H9 (cell line): ENCODE data around the gene FAM210A. TPM values are rescaled to one million over a fixed set of nuclear protein-coding genes. Genes with fewer than 3 reads are reported as not detected.

Source experiments
- DNase-seq: peaks from one replicate; pipeline ENCODE4 v3.0.0-alpha.2; 2017
- H2AFZ ChIP-seq: one replicate; pipeline ENCODE4 v1.6.1; 2013; ENCODE audit warnings: mild to moderate bottlenecking, low read length, control low read depth, moderate library complexity
- H2AK5ac ChIP-seq: 2 replicates; pipeline ENCODE4 v1.6.1; 2013; ENCODE audit warnings: low read length, control low read depth, mixed read lengths; ENCODE audit not compliant: insufficient read length
- H2BK120ac ChIP-seq: one replicate; pipeline ENCODE4 v1.6.1; 2013; ENCODE audit warnings: low read depth, mild to moderate bottlenecking, low read length, control low read depth, inconsistent platforms; ENCODE audit not compliant: poor library complexity, severe bottlenecking
- H2BK12ac ChIP-seq: 2 replicates; pipeline ENCODE4 v1.6.1; 2013; ENCODE audit warnings: low read length, control low read depth, mixed read lengths, low read depth; ENCODE audit not compliant: insufficient read length
- H2BK15ac ChIP-seq: 2 replicates; pipeline ENCODE4 v1.6.1; 2013; ENCODE audit warnings: low read depth, low read length, control low read depth
- H2BK20ac ChIP-seq: one replicate; pipeline ENCODE4 v1.6.1; 2013; ENCODE audit warnings: low read depth, mild to moderate bottlenecking, low read length, control low read depth, inconsistent platforms; ENCODE audit not compliant: poor library complexity, severe bottlenecking
- H2BK5ac ChIP-seq: 2 replicates; pipeline ENCODE4 v1.6.1; 2013; ENCODE audit warnings: low read length, control low read depth, mixed read lengths; ENCODE audit not compliant: insufficient read length
- H3K14ac ChIP-seq: 2 replicates; pipeline ENCODE4 v1.6.1; 2013; ENCODE audit warnings: low read length, control low read depth; ENCODE audit not compliant: insufficient read depth
- H3K18ac ChIP-seq: 2 replicates; pipeline ENCODE4 v1.6.1; 2013; ENCODE audit warnings: low read depth, mild to moderate bottlenecking, mixed read lengths, low read length, control low read depth; ENCODE audit not compliant: insufficient read length
- H3K23ac ChIP-seq: 2 replicates; pipeline ENCODE4 v1.6.1; 2013; ENCODE audit warnings: low read length, control low read depth, mixed read lengths, low read depth; ENCODE audit not compliant: insufficient read length
- H3K23me2 ChIP-seq: 2 replicates; pipeline ENCODE4 v1.6.1; 2013; ENCODE audit warnings: low read depth, mild to moderate bottlenecking, mixed read lengths, low read length, control low read depth; ENCODE audit not compliant: insufficient read length, poor library complexity, severe bottlenecking
- H3K27ac ChIP-seq: 2 replicates; pipeline ENCODE4 v1.5.1; 2013; ENCODE audit warnings: low read length, control low read depth, mixed read lengths, low read depth; ENCODE audit not compliant: insufficient read length
- H3K27me3 ChIP-seq: 2 replicates; pipeline ENCODE4 v1.6.1; 2013; ENCODE audit warnings: low read length, control low read depth, inconsistent platforms; ENCODE audit not compliant: insufficient read depth
- H3K4ac ChIP-seq: 2 replicates; pipeline ENCODE4 v1.6.1; 2013; ENCODE audit warnings: low read depth, mild to moderate bottlenecking, control low read depth, inconsistent platforms, low read length, moderate library complexity
- H3K4me1 ChIP-seq: 2 replicates; pipeline ENCODE4 v1.6.1; 2013; ENCODE audit warnings: low read length, control low read depth, inconsistent platforms; ENCODE audit not compliant: insufficient read depth
- H3K4me2 ChIP-seq: 2 replicates; pipeline ENCODE4 v1.6.1; 2013; ENCODE audit warnings: low read length, control low read depth, mixed read lengths; ENCODE audit not compliant: insufficient read length, insufficient read depth
- H3K56ac ChIP-seq: 2 replicates; pipeline ENCODE4 v1.6.1; 2013; ENCODE audit warnings: low read depth, mild to moderate bottlenecking, mixed read lengths, low read length, control low read depth; ENCODE audit not compliant: insufficient read length
- H3K79me1 ChIP-seq: 2 replicates; pipeline ENCODE4 v1.6.1; 2013; ENCODE audit warnings: low read depth, mild to moderate bottlenecking, moderate library complexity, low read length, control low read depth, inconsistent platforms; ENCODE audit not compliant: insufficient read depth, poor library complexity, severe bottlenecking
- H3K79me2 ChIP-seq: 2 replicates; pipeline ENCODE4 v1.6.1; 2013; ENCODE audit warnings: low read length, control low read depth, inconsistent platforms; ENCODE audit not compliant: insufficient read depth
- H3K9ac ChIP-seq: 2 replicates; pipeline ENCODE4 v1.6.1; 2013; ENCODE audit warnings: low read length, control low read depth, mixed read lengths; ENCODE audit not compliant: insufficient read length; ENCODE audit errors: extremely low read depth
- H3K9me3 ChIP-seq: one replicate; pipeline ENCODE4 v1.6.1; 2013; ENCODE audit warnings: low read depth, low read length, inconsistent platforms; ENCODE audit not compliant: control insufficient read depth
- H3T11ph ChIP-seq: one replicate; pipeline ENCODE4 v1.6.1; 2013; ENCODE audit warnings: mild to moderate bottlenecking, low read length, control low read depth, inconsistent platforms
- H4K20me1 ChIP-seq: one replicate; pipeline ENCODE4 v1.6.1; 2013; ENCODE audit not compliant: control insufficient read depth, insufficient read length, insufficient read depth
- H4K5ac ChIP-seq: 2 replicates; pipeline ENCODE4 v1.6.1; 2013; ENCODE audit warnings: low read depth, mild to moderate bottlenecking, mixed read lengths, low read length, control low read depth; ENCODE audit not compliant: insufficient read length
- H4K8ac ChIP-seq: replicated peaks from 2 replicates; pipeline ENCODE4 v1.6.1; 2013; ENCODE audit warnings: low read length, control low read depth, mixed read lengths, low read depth; ENCODE audit not compliant: insufficient read length
- H4K91ac ChIP-seq: 2 replicates; pipeline ENCODE4 v1.6.1; 2013; ENCODE audit warnings: low read depth, mild to moderate bottlenecking, moderate library complexity, mixed read lengths, low read length, control low read depth; ENCODE audit not compliant: insufficient read length
- H3K27ac Mint-ChIP-seq, 3 experiments: 2 replicates in 2 of 3; 3 replicates in 1 of 3; pipeline ENCODE4 v1.8.0; 2020 to 2021; ENCODE audit warnings: mixed read lengths in 3 of 3, mild to moderate bottlenecking in 1 of 3, moderate library complexity in 1 of 3
- H3K27me3 Mint-ChIP-seq: 2 replicates; pipeline ENCODE4 v1.8.0; 2021; ENCODE audit warnings: low read depth, mild to moderate bottlenecking, moderate library complexity, mixed read lengths
- H3K36me3 Mint-ChIP-seq, 3 experiments: 2 replicates in 2 of 3; 3 replicates in 1 of 3; pipeline ENCODE4 v1.8.0; 2020 to 2021; ENCODE audit warnings: low read depth in 3 of 3, mixed read lengths in 3 of 3; ENCODE audit not compliant: insufficient read depth in 1 of 3
- H3K4me1 Mint-ChIP-seq, 2 experiments: 2 replicates each; pipeline ENCODE4 v1.8.0; 2020; ENCODE audit warnings: mixed read lengths in 2 of 2
- H3K4me3 Mint-ChIP-seq, 2 experiments: 2 replicates in 1 of 2; 3 replicates in 1 of 2; pipeline ENCODE4 v1.8.0; 2020 to 2021; ENCODE audit warnings: mild to moderate bottlenecking in 2 of 2, mixed read lengths in 2 of 2, moderate library complexity in 1 of 2
- H3K9me3 Mint-ChIP-seq, 2 experiments: 2 replicates in 1 of 2; 3 replicates in 1 of 2; pipeline ENCODE4 v1.8.0; 2020; ENCODE audit warnings: mild to moderate bottlenecking in 2 of 2, mixed read lengths in 2 of 2, moderate library complexity in 1 of 2
- WGBS: extraction: QIAGEN DNeasy Blood & Tissue Kit; methylation state at CpG from one replicate; pipeline ENCODE4 v1.1.7; 2013; ENCODE audit warnings: missing lambda C conversion rate, low lambda C conversion rate, mixed read lengths; ENCODE audit not compliant: insufficient read length; ENCODE audit errors: extremely low coverage; 5-methylcytosine and 5-hydroxymethylcytosine counted together
- total RNA-seq: library from RNA; stranded (reverse); gene quantifications from 2 replicates; pipeline ENCODE4 v1.2.1, GENCODE V29; 2021
- TF ChIP-seq, protein P1 (sequence below): fragments of 200-600 bp; sonication (generic); conservative IDR thresholded peaks from 3 replicates; pipeline ENCODE4 v1.8.0; 2021; ENCODE audit warnings: antibody characterized with exemption, mild to moderate bottlenecking

FAM210A gene
- total RNA-seq, 1 experiment from 2014 or later = 22.5 TPM

DNA sequence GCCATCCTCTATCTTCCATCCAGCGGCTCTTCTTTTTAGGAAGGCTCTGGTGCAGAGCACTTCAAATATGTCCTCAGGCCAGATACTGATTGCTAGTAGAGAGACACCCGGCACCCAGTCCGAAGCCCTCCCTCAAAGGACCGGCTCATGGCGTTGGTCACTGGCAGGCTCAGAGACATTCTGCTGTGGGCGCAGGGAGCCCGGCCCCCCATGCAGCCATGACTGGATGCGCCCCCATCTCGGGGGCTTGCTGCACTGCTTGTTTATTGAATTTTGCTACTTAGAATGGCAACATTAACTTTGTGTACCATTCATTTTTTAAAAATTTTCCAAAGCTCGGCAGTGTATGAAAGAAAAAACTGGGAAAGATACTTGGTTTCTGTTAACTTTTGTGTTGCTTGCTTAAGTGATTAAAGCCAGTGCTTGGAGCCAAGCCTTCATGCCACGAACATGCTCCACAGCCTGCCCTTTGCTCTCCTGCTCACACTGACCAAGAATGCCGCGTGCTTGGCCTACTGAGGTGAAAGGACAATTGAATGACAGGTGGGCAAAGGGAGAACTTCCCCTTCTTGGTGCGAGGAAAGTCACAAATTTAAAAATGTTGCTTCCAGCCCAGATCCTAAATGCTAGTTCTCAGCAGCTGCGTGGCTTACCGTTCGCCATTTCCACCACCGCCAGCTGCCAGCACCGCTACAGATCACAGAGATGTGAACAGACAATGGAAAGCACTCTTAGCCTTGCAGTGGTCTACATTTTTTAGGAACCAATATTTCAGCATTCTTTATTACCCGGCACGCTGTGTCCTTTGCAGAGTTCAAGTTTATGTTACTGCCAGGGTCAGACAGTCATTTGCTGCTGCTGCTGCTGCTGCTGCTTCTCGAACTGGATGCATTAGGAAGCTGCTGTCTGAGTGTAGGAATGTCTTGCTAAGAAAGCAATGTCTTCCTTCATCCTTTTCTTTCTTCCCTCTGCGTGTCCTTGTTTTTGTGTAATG, 76.7 kb downstream of the FAM210A start:
- no peak overlapping the region for H3T11ph ChIP-seq
- no peak overlapping the region for H2BK120ac ChIP-seq
- no peaks in the 10 kb centered on the region for H4K20me1 ChIP-seq
- H3K4me1 ChIP-seq = no peaks in the 10 kb centered on the region
- no peak overlapping the region for H2BK5ac ChIP-seq
- Mint-ChIP-seq H3K4me1 (peaks cover 16 to 23% of the 10 kb centered on the region in 2 experiments), H3K4me3 (no peak overlapping the region), H3K9me3 (no peaks in the 10 kb centered on the region), H3K27me3 (no peaks in the 10 kb centered on the region), H3K36me3 (no peaks in the 10 kb centered on the region), H3K27ac (no peak overlapping the region; a peak in 1 of 7 replicates)
- no peak overlapping the region for H3K18ac ChIP-seq
- H3K27ac ChIP-seq = no peak overlapping the region
- no peak overlapping the region for H4K5ac ChIP-seq
- no peaks in the 10 kb centered on the region for H3K27me3 ChIP-seq
- H4K8ac ChIP-seq = no peak overlapping the region
- no CpG with 5 or more reads among the region's 23 CpGs for WGBS
- no peak overlapping the region for H3K23ac ChIP-seq
- no peak overlapping the region for H2BK20ac ChIP-seq
- TF ChIP-seq, protein P1, sequence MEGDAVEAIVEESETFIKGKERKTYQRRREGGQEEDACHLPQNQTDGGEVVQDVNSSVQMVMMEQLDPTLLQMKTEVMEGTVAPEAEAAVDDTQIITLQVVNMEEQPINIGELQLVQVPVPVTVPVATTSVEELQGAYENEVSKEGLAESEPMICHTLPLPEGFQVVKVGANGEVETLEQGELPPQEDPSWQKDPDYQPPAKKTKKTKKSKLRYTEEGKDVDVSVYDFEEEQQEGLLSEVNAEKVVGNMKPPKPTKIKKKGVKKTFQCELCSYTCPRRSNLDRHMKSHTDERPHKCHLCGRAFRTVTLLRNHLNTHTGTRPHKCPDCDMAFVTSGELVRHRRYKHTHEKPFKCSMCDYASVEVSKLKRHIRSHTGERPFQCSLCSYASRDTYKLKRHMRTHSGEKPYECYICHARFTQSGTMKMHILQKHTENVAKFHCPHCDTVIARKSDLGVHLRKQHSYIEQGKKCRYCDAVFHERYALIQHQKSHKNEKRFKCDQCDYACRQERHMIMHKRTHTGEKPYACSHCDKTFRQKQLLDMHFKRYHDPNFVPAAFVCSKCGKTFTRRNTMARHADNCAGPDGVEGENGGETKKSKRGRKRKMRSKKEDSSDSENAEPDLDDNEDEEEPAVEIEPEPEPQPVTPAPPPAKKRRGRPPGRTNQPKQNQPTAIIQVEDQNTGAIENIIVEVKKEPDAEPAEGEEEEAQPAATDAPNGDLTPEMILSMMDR = no peak
- H3K4ac ChIP-seq = no peak overlapping the region
- no peak overlapping the region; the same call in 1 of the 2 replicates for H3K14ac ChIP-seq
- no peak overlapping the region for H3K4me2 ChIP-seq
- H2BK15ac ChIP-seq = no peak overlapping the region
- no peak overlapping the region for H3K9ac ChIP-seq
- H2AFZ ChIP-seq = no peak overlapping the region
- DNase-seq = no peak
- no peak overlapping the region for H2AK5ac ChIP-seq
- H3K79me1 ChIP-seq = no peaks in the 10 kb centered on the region
- H3K23me2 ChIP-seq = no peaks in the 10 kb centered on the region
- H3K56ac ChIP-seq = no peak overlapping the region
- no peak overlapping the region for H2BK12ac ChIP-seq
- no peaks in the 10 kb centered on the region for H3K79me2 ChIP-seq
- H3K9me3 ChIP-seq = no peaks in the 10 kb centered on the region
- H4K91ac ChIP-seq = no peak overlapping the region
